ENCODE measurements around the gene TRIM54.

DNA sequence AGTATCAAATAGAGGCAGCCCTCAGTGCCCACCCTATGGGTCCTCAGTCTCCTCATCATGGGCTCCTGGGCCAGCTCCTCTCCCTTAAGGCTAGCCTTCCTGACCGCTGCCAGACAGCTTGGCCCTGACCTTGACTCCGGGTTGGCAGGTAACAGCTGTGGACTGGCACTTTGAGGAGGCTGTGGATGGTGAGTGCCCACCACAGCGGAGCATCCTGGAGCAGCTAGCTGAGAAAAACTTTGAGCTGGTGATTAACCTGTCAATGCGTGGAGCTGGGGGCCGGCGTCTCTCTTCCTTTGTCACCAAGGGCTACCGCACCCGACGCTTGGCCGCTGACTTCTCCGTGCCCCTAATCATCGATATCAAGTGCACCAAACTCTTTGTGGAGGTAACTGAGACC lies 46.1 kb upstream of the TRIM54 start:
- TF ChIP-seq, protein P1, sequence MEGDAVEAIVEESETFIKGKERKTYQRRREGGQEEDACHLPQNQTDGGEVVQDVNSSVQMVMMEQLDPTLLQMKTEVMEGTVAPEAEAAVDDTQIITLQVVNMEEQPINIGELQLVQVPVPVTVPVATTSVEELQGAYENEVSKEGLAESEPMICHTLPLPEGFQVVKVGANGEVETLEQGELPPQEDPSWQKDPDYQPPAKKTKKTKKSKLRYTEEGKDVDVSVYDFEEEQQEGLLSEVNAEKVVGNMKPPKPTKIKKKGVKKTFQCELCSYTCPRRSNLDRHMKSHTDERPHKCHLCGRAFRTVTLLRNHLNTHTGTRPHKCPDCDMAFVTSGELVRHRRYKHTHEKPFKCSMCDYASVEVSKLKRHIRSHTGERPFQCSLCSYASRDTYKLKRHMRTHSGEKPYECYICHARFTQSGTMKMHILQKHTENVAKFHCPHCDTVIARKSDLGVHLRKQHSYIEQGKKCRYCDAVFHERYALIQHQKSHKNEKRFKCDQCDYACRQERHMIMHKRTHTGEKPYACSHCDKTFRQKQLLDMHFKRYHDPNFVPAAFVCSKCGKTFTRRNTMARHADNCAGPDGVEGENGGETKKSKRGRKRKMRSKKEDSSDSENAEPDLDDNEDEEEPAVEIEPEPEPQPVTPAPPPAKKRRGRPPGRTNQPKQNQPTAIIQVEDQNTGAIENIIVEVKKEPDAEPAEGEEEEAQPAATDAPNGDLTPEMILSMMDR (IDR thresholded peaks at IDR 0.05), result no peak
- TF ChIP-seq POLR2A (IDR thresholded peaks at IDR 0.05), result no peak

Data from vagina (tissue), 2 donors.